SK-N-MC (cell line): Measurements from ENCODE around the gene PIK3CB.
"Not testable (repeated sequence)": the region's sequence is repeated elsewhere in the genome, so short reads cannot be mapped to it uniquely, and the experiment has no call there.

Experiments
- DNase-seq: peaks from one replicate; pipeline ENCODE4 v3.0.0-alpha.2; 2011; ENCODE audit warnings: low read depth, low spot score
- H3K27ac ChIP-seq: fragments of 200-600 bp; sonication (generic); 2 replicates; pipeline ENCODE4 v1.5.1; 2016; ENCODE audit warnings: mixed run types
- H3K36me3 ChIP-seq: fragments of 200-600 bp; sonication (generic); 2 replicates; pipeline ENCODE4 v1.6.1; 2017; ENCODE audit warnings: antibody characterized with exemption, low read length, mixed read lengths; ENCODE audit not compliant: insufficient read depth
- H3K4me3 ChIP-seq: fragments of 200-600 bp; sonication (generic); 2 replicates; pipeline ENCODE4 v1.5.1; 2016
- H3K9ac ChIP-seq: fragments of 200-600 bp; sonication (generic); 2 replicates; pipeline ENCODE4 v1.8.0; 2017; ENCODE audit warnings: mixed run types, mixed read lengths; ENCODE audit not compliant: insufficient read length
- H3K9me3 ChIP-seq: fragments of 200-600 bp; sonication (generic); 2 replicates; pipeline ENCODE4 v1.6.1; 2017; ENCODE audit warnings: low read depth, mild to moderate bottlenecking, antibody characterized with exemption, low read length, moderate library complexity, mixed read lengths
- EZH2 ChIP-seq: fragments of 200-600 bp; sonication (generic); IDR thresholded peaks from one replicate; pipeline ENCODE4 v1.6.1; 2017; ENCODE audit warnings: antibody characterized with exemption
- FOXP2 ChIP-seq: optimal IDR thresholded peaks from 2 replicates; pipeline ENCODE3; 2011; ENCODE audit warnings: mild to moderate bottlenecking, moderate library complexity; ENCODE audit not compliant: insufficient read depth; ENCODE audit errors: extremely low read length, control extremely low read depth
- POLR2AphosphoS5 ChIP-seq: IDR thresholded peaks from 2 replicates; pipeline ENCODE4 v1.6.1; 2012; ENCODE audit warnings: mild to moderate bottlenecking, low read depth, low read length, borderline replicate concordance

The PIK3CB gene

DNA sequence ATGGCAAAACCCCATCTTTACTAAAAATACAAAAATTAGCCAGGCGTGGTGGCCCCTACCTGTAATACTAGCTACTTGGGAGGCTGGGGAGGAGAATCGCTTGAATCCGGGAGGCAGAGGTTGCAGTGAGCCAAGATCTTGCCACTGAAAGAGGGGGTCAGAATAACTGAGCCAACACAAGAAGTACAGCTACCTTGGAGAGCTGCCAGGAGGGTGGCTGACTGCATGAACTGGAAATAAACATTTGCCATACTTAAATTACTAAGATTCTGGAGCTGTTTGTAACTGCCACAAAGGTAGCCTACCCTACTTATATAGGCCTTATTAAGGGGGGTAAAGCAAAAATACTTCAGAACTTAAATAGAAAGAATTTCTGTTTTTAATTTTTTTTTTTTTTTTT, 15.4 kb upstream of the PIK3CB start:
- H3K9me3 ChIP-seq: no peaks in the 10 kb centered on the region
- no peak overlapping the region for H3K9ac ChIP-seq
- no peak overlapping the region for H3K4me3 ChIP-seq
- no peak overlapping the region for H3K27ac ChIP-seq
- no peaks in the 10 kb centered on the region for H3K36me3 ChIP-seq
- TF ChIP-seq POLR2AphosphoS5 (no peak), EZH2 (no peak), FOXP2 (no peak)
- no peak for DNase-seq

DNA sequence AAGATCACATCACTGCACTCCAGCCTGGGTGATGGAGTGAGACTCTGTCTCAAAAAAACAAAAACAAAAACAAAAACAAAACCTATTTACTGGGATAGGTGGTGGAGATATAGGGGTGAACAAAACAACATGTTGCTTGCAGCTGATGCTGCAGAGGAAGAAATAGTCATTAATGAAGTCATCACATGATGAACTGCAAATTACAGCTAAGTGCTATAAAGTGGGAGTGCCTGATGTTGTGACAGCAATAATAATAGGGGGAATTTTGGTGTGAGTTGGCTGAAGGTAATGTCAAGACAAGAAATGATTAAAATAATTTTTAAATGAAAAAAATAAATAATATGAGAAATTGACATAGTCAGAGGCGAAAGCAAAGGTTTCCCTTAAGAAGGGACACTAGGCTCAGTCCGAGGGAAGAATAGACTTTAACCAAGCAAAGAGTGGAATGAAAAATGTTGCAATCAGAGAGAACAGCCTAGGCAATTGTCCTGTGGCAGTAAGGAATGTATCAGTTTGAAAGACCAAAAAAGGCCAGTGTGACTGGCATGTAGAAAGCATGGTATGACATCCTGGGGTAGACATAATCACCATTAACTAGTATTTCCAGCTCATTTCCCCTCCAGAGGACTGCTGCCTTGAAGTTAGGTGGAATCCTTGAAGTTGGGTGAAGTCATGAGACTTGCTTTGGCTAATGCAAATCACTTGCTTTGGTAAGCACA, 14.7 kb upstream of the PIK3CB start:
- no peak overlapping the region for H3K9ac ChIP-seq
- H3K9me3 ChIP-seq: no peaks in the 10 kb centered on the region
- no peak overlapping the region for H3K4me3 ChIP-seq
- no peaks in the 10 kb centered on the region for H3K36me3 ChIP-seq
- H3K27ac ChIP-seq: no peak overlapping the region
- DNase-seq: no peak
- TF ChIP-seq FOXP2 (no peak), POLR2AphosphoS5 (no peak), EZH2 (no peak)

DNA sequence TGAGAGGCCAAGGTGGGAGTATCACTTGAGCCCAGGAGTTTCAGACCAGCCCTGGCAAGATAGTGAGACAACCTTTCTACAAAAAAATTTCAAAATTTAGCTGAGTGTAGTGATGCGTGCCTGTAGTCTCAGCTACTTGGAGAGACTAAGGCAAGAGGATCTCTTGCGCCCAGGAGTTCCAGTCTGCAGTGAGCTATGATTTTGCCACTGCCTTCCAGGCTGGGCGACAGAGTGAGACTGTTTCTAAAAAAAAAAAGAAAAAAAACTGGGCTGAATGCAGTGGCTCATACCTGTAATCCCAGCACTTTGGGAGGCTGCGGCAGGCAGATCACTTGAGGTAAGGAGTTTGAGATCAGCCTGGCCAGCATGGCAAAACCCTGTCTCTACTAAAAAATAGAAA, 14.0 kb upstream of the PIK3CB start:
- TF ChIP-seq POLR2AphosphoS5 (no peak), EZH2 (no peak), FOXP2 (no peak)
- Histone ChIP-seq H3K4me3 (no peak overlapping the region), H3K36me3 (no peaks in the 10 kb centered on the region), H3K9ac (no peak overlapping the region), H3K9me3 (no peaks in the 10 kb centered on the region), H3K27ac (no peak overlapping the region)
- DNase-seq: no peak

DNA sequence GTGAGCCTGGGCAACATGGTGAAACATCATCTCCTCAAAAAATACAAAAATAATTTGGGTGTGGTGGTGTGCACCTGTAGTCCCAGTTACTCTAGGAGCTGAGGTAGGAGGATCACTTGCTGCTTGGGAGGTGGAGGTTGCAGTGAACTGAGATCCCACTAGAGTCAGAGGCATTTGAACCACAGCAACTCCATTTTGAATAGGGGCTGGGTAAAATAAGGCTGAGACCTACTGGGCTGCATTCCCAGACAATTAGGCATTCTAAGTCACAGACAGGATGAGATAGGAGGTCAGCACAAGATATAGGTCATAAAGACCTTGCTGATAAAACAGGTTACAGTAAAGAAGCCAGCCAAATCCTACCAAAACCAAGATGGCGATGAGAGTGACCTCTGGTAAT, 12.1 kb upstream of the PIK3CB start:
- H3K27ac ChIP-seq, H3K4me3 ChIP-seq: not testable (repeated sequence)

DNA sequence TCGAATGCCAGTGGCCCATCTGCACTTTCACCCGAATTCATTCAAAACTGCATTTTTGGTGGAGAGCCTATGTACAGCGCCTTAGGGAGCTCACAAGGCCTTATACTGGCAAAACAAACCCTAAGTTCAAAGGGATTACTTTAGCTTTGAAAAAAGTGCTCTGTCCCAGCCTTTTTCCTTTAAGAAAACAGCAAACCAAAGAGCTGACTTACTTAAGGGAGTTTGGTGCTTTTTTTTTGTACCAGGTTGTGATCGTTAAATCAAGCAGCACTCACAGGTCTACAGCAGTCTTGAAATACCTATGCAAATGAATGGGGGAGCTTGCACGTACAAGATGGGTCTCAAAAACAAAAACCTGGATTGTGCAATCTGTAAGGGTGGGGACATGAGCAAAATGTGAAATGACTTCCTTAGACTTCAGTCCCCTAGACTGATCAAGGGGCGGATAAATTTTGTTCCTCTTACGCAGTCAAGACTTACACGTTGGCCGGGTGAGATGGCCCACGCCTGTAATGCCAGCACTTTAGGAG, 11.6 kb upstream of the PIK3CB start:
- Histone ChIP-seq H3K9ac (no peak overlapping the region), H3K36me3 (no peaks in the 10 kb centered on the region), H3K4me3 (no peak overlapping the region), H3K9me3 (no peaks in the 10 kb centered on the region), H3K27ac (peak overlapping the region; percentile 32; the same call in 1 of the 2 replicates)
- no peak for DNase-seq
- TF ChIP-seq FOXP2: no peak
- TF ChIP-seq EZH2: no peak

More for the DNA sequence above, 12.1 kb upstream of the PIK3CB start:
- H3K9me3 ChIP-seq, H3K36me3 ChIP-seq, H3K9ac ChIP-seq, DNase-seq: not testable (repeated sequence)

DNA sequence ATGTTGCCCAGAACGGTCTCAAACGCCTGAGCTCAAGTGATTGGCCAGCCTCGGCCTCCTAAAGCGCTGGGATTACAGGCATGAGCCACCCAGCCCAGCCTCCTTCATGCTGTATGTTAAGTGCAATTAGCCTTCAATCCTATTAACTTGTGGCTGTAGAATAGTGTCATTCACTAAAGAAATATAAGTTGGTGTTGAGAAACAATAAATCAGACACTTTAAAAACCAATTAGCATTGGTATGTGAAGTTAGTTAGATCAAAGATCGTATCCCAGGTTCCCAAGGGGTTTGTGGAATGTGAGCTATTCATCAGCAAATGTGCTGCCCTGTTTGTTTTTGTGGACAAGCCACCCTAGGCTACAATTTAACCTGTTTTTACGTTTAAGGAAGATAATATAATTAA, 11.0 kb upstream of the PIK3CB start:
- no peak overlapping the region for H3K9ac ChIP-seq
- TF ChIP-seq FOXP2 (no peak), POLR2AphosphoS5 (no peak), EZH2 (no peak)
- H3K36me3 ChIP-seq: no peaks in the 10 kb centered on the region
- no peak overlapping the region for H3K4me3 ChIP-seq
- no peak for DNase-seq
- H3K27ac ChIP-seq: no peak overlapping the region
- no peaks in the 10 kb centered on the region for H3K9me3 ChIP-seq

DNA sequence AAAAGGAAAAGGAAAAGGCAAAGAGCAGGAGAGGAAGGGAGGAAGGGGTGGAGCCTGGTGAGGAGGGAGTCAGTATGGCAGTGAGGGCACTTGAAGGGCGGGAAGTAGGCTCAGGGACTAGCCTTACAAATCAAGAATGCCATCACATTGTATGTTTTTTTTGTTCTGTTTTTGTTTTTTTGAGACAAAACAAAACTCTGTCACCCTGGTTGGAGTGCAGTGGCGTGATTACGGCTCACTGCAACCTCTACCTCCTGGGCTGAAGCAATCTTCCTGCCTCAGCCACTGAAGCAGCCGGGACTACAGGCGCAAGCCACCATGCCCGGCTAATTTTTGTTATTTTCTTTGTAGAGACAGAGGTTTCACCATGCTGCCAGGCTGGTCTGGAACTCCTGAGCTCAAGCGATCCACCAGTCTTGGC, 10.5 kb upstream of the PIK3CB start:
- H3K9me3 ChIP-seq: no peaks in the 10 kb centered on the region
- no peaks in the 10 kb centered on the region for H3K36me3 ChIP-seq
- no peak for DNase-seq
- H3K4me3 ChIP-seq: no peak overlapping the region
- H3K27ac ChIP-seq: no peak overlapping the region
- H3K9ac ChIP-seq: no peak overlapping the region
- TF ChIP-seq POLR2AphosphoS5 (no peak), EZH2 (no peak), FOXP2 (no peak)

DNA sequence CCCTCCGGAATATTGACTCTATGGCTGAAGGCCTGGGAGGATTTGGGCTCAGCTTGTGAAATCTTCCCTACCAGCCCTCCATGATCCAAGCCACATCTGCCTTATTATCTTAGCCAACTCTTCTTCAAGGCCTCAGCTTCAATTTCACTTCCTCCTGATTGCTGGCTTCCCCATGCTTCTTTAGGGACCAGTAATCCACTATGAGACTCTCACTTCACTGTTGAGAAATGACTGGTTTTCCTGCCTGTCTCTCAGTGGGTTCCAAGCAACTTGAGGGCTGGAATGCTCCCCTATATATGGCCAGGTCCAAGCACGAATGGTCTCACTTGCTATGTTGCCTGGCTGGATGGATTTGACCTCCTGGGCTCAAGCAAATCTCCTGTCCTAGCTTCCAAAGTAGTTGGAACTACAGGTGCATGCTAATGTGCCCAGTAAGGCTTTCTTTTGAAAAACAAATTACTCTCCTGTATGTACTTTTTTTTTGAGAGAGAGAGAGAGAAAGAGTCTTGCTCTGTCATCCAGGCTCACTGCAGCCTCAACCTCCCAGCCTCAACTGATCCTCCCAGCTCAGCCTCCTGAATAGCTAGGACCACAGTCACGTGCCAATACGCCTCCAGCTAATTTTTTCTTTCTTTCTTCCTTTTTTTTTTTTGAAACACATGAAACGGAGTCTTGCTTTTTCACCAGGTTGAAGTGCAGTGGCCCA, 7.9 kb upstream of the PIK3CB start:
- H3K27ac ChIP-seq: no peak overlapping the region

DNA sequence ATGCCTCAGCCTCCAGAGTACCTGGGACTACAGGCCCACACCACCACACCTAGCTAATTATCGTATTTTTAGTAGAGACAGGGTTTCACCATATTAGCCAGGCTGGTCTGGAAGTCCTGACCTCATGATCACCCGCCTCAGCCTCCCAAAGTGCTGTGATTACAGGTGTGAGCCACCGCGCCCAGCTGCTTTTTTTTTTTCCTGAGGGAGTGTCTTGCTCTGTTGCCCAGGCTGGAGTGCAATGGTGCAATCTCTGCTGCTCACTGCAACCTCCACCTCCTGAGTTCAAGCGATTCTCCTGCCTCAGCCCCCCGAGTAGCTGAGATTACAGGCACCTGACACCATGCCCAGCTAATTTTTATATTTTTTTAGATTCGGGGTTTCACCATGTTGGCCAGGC, 3.7 kb upstream of the PIK3CB start:
- not testable (repeated sequence) for H3K36me3 ChIP-seq, H3K27ac ChIP-seq, H3K9me3 ChIP-seq, H3K4me3 ChIP-seq, DNase-seq, H3K9ac ChIP-seq

More for the DNA sequence above, 7.9 kb upstream of the PIK3CB start:
- Histone ChIP-seq H3K4me3 (no peak overlapping the region), H3K9me3 (no peaks in the 10 kb centered on the region), H3K9ac (no peak overlapping the region), H3K36me3 (no peaks in the 10 kb centered on the region)
- no peak for DNase-seq
- TF ChIP-seq POLR2AphosphoS5 (no peak), FOXP2 (no peak), EZH2 (no peak)

DNA sequence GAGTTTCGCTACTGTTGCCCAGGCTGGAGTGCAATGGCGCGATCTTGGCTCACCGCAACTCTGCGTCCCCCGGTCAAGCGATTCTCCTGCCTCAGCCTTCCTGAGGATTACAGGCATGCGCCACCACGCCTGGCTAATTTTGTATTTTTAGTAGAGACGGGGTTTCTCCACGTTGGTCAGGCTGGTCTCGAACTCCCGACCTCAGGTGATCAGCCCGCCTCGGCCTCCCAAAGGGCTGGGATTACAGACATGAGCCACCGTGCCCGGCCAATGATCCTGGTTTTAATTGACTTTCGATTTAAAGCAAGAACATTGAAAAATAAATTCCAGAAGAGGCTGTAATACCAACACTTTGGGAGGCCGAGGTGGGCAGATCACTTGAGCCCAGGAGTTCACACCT, 1.1 kb upstream of the PIK3CB start:
- H3K27ac ChIP-seq, H3K36me3 ChIP-seq, H3K9me3 ChIP-seq, H3K4me3 ChIP-seq, H3K9ac ChIP-seq, DNase-seq: not testable (repeated sequence)
